NCI-H524 treated with DMSO at 0.1 percent for 48 hours (cell line): ENCODE data around the gene COMP.
A peak's percentile ranks its signal among the peaks of the same experiment; 100 is the strongest.

ENCODE experiments used
- DNase-seq: peaks from one replicate; lab custom pipeline; 2025; lab: John Stamatoyannopoulos, UW

The COMP gene

GRCh38 chr19:18803550-18804138 lies 12.5 kb upstream of the COMP start:
- no peak for DNase-seq

- peak; percentile 27 for DNase-seq
Measured at GRCh38 chr19:18802354-18802753, 11.2 kb upstream of the COMP start.

- no peak for DNase-seq
Measured at GRCh38 chr19:18800636-18801035, 9.5 kb upstream of the COMP start.

- no peak for DNase-seq
Measured at GRCh38 chr19:18800079-18800478, 9.0 kb upstream of the COMP start.

GRCh38 chr19:18799389-18799970 lies 8.4 kb upstream of the COMP start:
- DNase-seq, result no peak

GRCh38 chr19:18798384-18799352 lies 7.6 kb upstream of the COMP start:
- no peak for DNase-seq

GRCh38 chr19:18796239-18796638 lies 5.1 kb upstream of the COMP start:
- no peak for DNase-seq

GRCh38 chr19:18795540-18795939 lies 4.4 kb upstream of the COMP start:
- no peak for DNase-seq

- no peak for DNase-seq
Measured at GRCh38 chr19:18794692-18795091, 3.6 kb upstream of the COMP start.

- DNase-seq, result no peak
Measured at GRCh38 chr19:18794029-18794313, 2.9 kb upstream of the COMP start.

GRCh38 chr19:18793144-18794028 lies 2.3 kb upstream of the COMP start:
- no peak for DNase-seq

- no peak for DNase-seq
Measured at GRCh38 chr19:18792661-18793060, 1.6 kb upstream of the COMP start.

- DNase-seq, result no peak
Measured at GRCh38 chr19:18791315-18791678, 192 bp upstream of the COMP start.

GRCh38 chr19:18789883-18790565 lies 1.1 kb downstream of the COMP start:
- no peak for DNase-seq

GRCh38 chr19:18789422-18789869 lies 1.7 kb downstream of the COMP start:
- DNase-seq, result no peak

GRCh38 chr19:18788529-18789421 lies 2.3 kb downstream of the COMP start:
- no peak for DNase-seq

GRCh38 chr19:18785179-18786124 lies 5.7 kb downstream of the COMP start:
- no peak for DNase-seq

- DNase-seq, result no peak
Measured at GRCh38 chr19:18784786-18785120, 6.4 kb downstream of the COMP start.

- no peak for DNase-seq
Measured at GRCh38 chr19:18783958-18784785, 6.9 kb downstream of the COMP start.
